Glomerular visceral epithelial cell (primary cell): ENCODE results near the gene SGCA.

Experiments used
- DNase-seq: peaks from one replicate; pipeline ENCODE4 v3.0.0-alpha.2; 2016; ENCODE audit errors: extremely low spot score

The SGCA gene

GRCh38 chr17:50149417-50150353, 16.1 kb upstream of the SGCA start:
- peak; percentile 58 for DNase-seq

DNA sequence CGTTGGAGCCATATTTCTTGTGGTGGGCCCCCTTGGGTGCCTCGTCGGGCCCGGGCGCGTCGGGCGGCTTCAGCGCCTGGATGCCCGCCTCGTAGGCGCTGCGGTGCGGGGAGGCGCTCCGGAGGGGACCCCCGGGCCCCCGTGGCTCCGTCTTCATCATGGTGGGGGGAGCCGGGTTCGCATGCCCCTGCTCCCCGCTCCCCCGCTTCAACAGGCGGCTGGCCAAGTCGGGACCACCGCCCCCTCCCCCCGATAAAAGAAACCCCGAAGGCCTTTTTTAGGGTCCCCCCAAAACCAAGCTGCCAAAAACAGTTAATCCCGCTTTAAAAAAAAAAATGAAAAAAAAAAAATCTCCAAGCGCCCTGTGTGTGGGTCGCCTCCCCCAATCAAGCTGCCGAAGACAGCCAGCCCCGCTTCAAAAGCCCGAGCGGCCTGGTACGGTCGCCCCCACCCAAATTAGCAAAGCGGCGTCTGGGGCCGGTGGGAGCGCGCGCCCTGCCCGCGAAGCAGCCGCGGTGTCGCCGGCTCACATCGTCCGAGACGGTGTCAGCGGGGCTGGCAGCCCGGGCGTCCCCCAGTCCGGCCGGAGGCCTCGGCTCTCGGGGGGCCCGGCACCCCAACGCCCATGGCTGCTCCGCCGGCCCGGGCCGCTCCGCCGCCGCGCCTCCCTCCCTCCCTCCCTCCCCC, 15.3 kb upstream of the SGCA start, which contains the start of gene PPP1R9B:
Gene PPP1R9B (minus strand): TSS at position 324 of the 687 bp plus-strand sequence. CDS start 164 bp downstream, at position 160.
- DNase-seq, result no peak

- peak; percentile 91 for DNase-seq
These were observed 14.5 kb upstream of the SGCA start for GRCh38 chr17:50151041-50151936.

DNA sequence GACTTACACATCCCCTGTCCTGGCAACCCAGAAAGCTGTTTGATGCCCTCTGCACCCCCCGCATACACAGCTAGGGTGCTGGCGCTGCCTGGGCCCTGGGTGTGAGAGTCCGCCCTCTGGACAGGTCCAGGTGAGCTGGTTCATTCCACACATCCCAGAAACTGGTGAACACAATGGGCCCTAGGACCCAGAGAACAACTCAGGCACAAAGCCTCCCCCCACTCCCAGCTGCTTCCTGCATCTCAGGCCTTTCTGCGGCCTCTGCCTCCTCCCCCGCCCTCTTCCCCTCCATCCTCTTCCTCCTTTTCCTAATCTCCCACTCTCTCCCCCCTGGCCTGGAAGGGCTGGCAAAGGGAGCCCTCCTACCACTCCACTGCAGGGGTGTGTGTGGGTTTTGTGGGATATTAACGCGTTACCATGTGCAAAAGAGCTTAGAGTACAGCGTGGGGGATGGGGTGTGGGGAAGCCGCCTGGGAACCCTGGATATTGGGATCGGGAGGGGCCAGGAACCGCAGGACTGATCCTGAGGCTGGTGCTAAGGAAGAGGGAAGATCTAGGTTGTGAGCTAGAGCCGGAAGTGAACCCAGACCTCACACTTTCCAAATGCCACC, 13.8 kb upstream of the SGCA start:
- peak; percentile 88 for DNase-seq

DNA sequence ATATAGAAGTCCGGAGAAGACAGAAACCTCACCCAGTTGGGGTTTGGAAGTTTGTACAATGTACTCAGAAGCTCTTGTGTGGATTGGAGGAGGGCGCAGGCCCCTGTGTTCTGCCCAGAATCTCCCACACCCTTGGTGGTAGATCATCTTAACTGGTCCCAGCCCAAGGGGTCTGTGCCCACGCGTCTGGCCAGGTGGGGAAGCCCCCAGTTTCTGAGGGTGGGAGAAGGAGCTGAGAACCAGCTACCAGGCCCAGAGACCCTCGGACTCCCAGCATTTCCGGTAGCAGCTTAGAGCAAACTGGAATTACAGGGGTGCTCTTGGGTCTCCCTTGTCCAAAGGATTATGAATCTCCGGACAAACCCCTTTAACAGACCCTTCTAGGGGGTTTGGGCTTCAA, 13.1 kb upstream of the SGCA start:
- no peak for DNase-seq

- DNase-seq, result no peak
These were observed 11.9 kb upstream of the SGCA start for GRCh38 chr17:50153650-50154575.

DNA sequence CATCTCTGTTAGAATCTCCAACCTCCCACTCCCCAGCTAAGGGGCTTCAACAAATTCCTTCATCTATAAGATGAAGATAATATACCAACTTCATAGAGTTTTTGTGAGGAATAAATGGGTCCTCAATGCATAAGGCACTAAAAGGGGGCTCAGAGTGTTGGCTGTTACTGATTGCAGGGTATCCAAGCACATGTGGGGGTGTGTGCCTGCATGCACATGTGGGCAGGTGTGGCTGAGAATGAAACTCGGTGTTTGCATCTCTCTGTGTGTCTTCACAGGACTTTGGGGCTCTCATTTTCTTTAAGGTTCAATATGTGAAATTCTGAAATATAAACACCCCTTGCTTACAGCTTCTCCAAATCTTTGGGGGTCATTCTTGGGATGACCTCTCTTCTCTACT, 11.2 kb upstream of the SGCA start:
- no peak for DNase-seq

DNA sequence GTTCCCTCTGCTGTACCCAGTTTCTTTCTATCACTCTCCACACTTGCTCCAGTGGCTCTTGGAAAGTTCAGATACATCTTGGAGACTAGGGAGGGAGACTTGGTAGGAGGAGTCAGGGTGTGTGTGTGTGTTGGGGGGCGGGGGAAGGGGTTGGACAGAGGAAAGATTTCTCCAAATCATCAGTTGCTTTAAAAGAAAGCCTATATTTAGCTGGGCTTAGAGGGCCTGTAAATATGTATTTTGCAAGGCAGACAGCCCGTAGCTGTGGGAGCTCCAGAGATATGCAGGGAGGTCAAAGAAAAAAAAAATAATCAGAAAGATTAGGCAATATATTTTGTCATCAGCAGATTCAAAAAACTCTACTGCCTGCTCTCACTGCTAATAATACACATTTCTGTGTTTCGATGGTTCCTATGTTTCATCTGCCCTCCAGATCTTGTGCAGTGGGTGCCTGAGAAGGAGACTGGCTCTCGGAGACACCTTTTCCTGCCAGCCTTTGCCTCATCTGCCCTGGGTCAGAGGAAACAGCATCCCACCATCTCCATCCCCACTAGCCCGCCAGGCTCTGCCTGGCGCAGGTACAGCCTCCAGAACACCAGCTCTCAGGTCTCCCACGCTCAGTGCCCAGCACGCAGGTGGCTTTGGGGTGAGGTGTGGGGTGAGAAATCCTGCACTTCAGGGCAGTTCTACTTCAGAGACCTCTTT, 10.5 kb upstream of the SGCA start:
- DNase-seq, result no peak

DNA sequence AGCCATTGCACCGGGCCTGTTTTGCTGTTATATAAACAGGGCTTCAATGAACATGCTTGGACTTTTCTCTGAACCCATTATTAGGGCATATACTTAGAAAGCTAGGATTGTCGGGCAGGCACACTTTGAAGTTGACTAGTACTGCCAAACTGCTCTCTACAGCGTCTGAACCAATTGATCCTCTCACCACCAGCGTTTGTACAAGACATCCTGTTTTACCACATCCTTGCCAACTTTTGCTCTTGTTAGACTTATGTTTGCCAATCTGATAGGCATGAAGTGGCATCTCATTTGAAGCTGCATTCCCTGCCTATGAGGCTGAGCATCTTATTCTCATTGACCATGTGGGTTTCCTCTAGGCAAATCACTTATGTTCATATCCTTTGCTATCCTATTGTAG, 7.9 kb upstream of the SGCA start:
- DNase-seq, result no peak

- peak; percentile 92 for DNase-seq
These were observed 4.5 kb upstream of the SGCA start for GRCh38 chr17:50161023-50161910.

- no peak for DNase-seq
These were observed 3.9 kb upstream of the SGCA start for GRCh38 chr17:50161911-50162288.

GRCh38 chr17:50162466-50163254, 3.1 kb upstream of the SGCA start:
- DNase-seq, result no peak

- no peak for DNase-seq
These were observed 1.7 kb upstream of the SGCA start for GRCh38 chr17:50163843-50164696.

DNA sequence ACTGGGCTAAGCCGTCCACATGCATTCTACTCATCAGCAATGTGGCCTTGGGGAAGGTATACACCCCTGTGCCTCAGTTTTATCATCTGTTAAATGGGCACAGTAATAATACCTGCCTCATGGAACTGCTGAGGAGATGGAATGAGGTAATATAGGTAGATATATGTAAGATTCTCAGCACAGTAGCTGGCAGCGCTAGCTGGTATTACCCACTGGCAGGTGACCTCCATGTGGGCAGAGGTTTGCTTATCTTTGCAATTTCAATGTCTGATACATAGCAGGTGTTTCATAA, 1.2 kb upstream of the SGCA start:
- DNase-seq, result no peak

- no peak for DNase-seq
These were observed 739 bp upstream of the SGCA start for GRCh38 chr17:50165066-50165465.

DNA sequence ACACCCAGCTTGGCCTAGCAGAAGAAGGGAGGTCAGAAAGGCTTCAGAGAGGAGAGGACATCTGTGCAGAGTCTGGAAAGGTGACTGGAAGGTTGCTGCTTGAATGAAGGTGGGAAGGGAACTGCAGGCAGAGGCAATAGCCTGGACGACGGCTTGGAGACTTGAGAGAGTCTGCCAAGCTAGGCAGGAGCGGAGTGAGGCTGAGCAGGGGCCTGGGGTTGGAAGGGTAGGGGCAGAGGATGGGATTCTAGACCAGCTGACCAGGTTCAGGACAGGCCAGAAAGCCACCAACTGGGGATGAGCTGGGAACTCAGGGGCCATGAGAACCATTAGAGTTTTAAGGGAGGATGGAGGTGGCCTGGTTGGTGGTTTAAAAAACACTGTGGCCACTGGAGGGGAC, 339 bp upstream of the SGCA start:
- no peak for DNase-seq

- no peak for DNase-seq
These were observed 845 bp downstream of the SGCA start for GRCh38 chr17:50166518-50167181.
